ENCODE measurements around the gene SIM2. TPM values are rescaled to one million over a fixed set of nuclear protein-coding genes. Genes with fewer than 3 reads are reported as not detected.

Gene SIM2
- total RNA-seq, 3 donors from 2014 or later (not counting 1 experiment from before 2014, with no cell fraction given), result not detected

GRCh38 chr21:36696390-36697059, 2.4 kb upstream of the SIM2 start:
- H3K36me3 ChIP-seq (ENCODE audit: control insufficient read depth, insufficient read depth, low read length), result no peaks in the 10 kb centered on the region
- peaks cover 53 to 58% of the 10 kb centered on the region in 2 donors for H3K27me3 Mint-ChIP-seq (ENCODE audit: low read depth in 2 of 2)
- no peak for TF ChIP-seq CTCF (IDR thresholded peaks at IDR 0.05)
- intact Hi-C loops (cut with micrococcal nuclease), result no loop called here
- no peak overlapping the region for H3K4me3 Mint-ChIP-seq
- H3K4me1 Mint-ChIP-seq, result peaks cover 0 to 14% of the 10 kb centered on the region in 2 donors
- peaks cover 38% of the 10 kb centered on the region for H3K27me3 ChIP-seq (ENCODE audit: control insufficient read depth, insufficient read depth, low read length)
- H3K27ac ChIP-seq (ENCODE audit: low read length), result no peak overlapping the region
- no peak overlapping the region for H3K4me3 ChIP-seq (ENCODE audit: low read length)
- DNase-seq (no peak), ATAC-seq (no peak)
- no peaks in the 10 kb centered on the region for H3K9me3 Mint-ChIP-seq
- WGBS (ENCODE audit: insufficient coverage), result 10% methylated on average over 39 of the region's 39 CpGs
- H3K36me3 Mint-ChIP-seq, result no peaks in the 10 kb centered on the region
- peaks cover 13% of the 10 kb centered on the region for H3K4me1 ChIP-seq (ENCODE audit: control insufficient read depth, insufficient read depth, low read length)
- H3K27ac Mint-ChIP-seq, result no peak overlapping the region
- no peaks in the 10 kb centered on the region for H3K9me3 ChIP-seq (ENCODE audit: control insufficient read depth, insufficient read depth, low read length)

GRCh38 chr21:36697060-36697850, 1.7 kb upstream of the SIM2 start:
- no peak overlapping the region for H3K4me3 Mint-ChIP-seq

GRCh38 chr21:36697851-36698384, 997 bp upstream of the SIM2 start:
- H3K36me3 Mint-ChIP-seq, result no peaks in the 10 kb centered on the region
- no peaks in the 10 kb centered on the region for H3K9me3 Mint-ChIP-seq
- peaks cover 57 to 61% of the 10 kb centered on the region in 2 donors for H3K27me3 Mint-ChIP-seq (ENCODE audit: low read depth in 2 of 2)
- no peak overlapping the region for H3K4me3 ChIP-seq (ENCODE audit: low read length)
- ATAC-seq (no peak), DNase-seq (no peak)
- H3K27ac Mint-ChIP-seq, result no peak overlapping the region
- peaks cover 0 to 14% of the 10 kb centered on the region in 2 donors for H3K4me1 Mint-ChIP-seq
- TF ChIP-seq CTCF (IDR thresholded peaks at IDR 0.05), result no peak
- intact Hi-C loops (cut with micrococcal nuclease), result no loop called here
- no peaks in the 10 kb centered on the region for H3K36me3 ChIP-seq (ENCODE audit: control insufficient read depth, insufficient read depth, low read length)
- H3K9me3 ChIP-seq (ENCODE audit: control insufficient read depth, insufficient read depth, low read length), result no peaks in the 10 kb centered on the region
- WGBS (ENCODE audit: insufficient coverage), result 5% methylated on average over 33 of the region's 33 CpGs
- H3K4me3 Mint-ChIP-seq, result no peak overlapping the region
- H3K4me1 ChIP-seq (ENCODE audit: control insufficient read depth, insufficient read depth, low read length), result peaks cover 13% of the 10 kb centered on the region
- peaks cover 47% of the 10 kb centered on the region for H3K27me3 ChIP-seq (ENCODE audit: control insufficient read depth, insufficient read depth, low read length)
- H3K27ac ChIP-seq (ENCODE audit: low read length), result no peak overlapping the region

More at GRCh38 chr21:36697060-36697850, 1.7 kb upstream of the SIM2 start:
- H3K4me1 Mint-ChIP-seq, result peaks cover 0 to 14% of the 10 kb centered on the region in 2 donors
- Histone ChIP-seq H3K4me1 (ENCODE audit: control insufficient read depth, insufficient read depth, low read length) (peaks cover 13% of the 10 kb centered on the region), H3K27me3 (ENCODE audit: control insufficient read depth, insufficient read depth, low read length) (peaks cover 43% of the 10 kb centered on the region), H3K36me3 (ENCODE audit: control insufficient read depth, insufficient read depth, low read length) (no peaks in the 10 kb centered on the region), H3K4me3 (ENCODE audit: low read length) (no peak overlapping the region), H3K9me3 (ENCODE audit: control insufficient read depth, insufficient read depth, low read length) (no peaks in the 10 kb centered on the region), H3K27ac (ENCODE audit: low read length) (no peak overlapping the region)
- ATAC-seq (no peak), DNase-seq (no peak)
- intact Hi-C loops (cut with micrococcal nuclease), result no loop called here
- TF ChIP-seq CTCF (IDR thresholded peaks at IDR 0.05), result no peak
- WGBS (ENCODE audit: insufficient coverage), result 5% methylated on average over 58 of the region's 58 CpGs
- H3K36me3 Mint-ChIP-seq, result no peaks in the 10 kb centered on the region
- peaks cover 54 to 58% of the 10 kb centered on the region in 2 donors for H3K27me3 Mint-ChIP-seq (ENCODE audit: low read depth in 2 of 2)
- H3K9me3 Mint-ChIP-seq, result no peaks in the 10 kb centered on the region
- no peak overlapping the region for H3K27ac Mint-ChIP-seq
